ENCODE data around the gene OSGEP.
A peak's percentile ranks its signal among the peaks of the same experiment; 100 is the strongest.

The OSGEP gene

DNA sequence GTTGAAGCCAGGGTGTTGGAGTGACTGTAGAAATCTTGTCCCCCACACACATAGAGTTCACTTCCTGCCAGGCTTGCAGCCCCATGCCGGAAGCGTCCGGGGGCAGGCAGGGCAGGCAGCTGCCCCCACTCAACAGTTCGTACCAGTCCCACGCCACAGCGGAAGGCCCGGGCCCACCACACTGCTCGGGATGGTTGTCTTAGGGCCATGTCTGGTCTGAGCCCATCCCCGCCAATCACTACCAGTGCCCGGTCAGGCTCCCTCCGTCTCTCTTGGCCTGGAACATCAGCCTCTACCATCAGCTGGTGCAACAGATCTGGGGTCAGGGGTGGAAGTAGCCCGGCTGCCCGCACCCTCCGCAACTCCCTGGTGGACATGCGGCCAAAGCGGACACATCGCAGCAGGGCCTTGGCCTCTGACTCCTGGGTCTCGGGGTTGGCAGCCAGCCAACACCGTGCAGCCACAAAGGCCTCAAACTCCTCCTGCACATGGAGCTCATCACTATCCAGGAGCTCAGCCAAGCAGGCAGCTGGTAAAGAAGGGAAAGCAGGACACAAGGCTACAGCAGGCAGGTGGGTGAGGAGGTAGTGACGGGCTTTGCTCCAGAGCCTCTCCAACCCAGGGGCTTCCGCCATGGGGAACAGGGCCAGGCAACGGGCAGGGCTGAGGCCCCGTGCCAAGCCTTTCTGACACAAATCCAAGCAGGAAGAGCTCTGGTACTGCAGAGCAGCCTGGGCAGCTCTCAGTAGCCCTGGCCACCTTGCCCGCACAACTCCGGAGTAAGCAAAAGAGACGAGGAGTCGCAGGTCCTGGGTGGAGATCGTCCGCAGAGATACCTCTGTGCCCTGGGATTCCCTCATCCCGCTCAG lies 24.6 kb downstream of the OSGEP start:
- Mint-ChIP-seq H3K9me3 (no peaks in the 10 kb centered on the region), H3K27me3 (peaks cover 8% of the 10 kb centered on the region), H3K36me3 (peaks cover 2% of the 10 kb centered on the region), H3K27ac (peak overlapping the region; percentile 43), H3K4me3 (no peak overlapping the region), H3K4me1 (peaks cover 36% of the 10 kb centered on the region)
- CTCF ChIA-PET: interaction anchor here (2.2 kb wide), 1 partner anchor 14 kb away, joined by 7 read pairs; no protein-coding TSS in a partner anchor
- no peak for DNase-seq

DNA sequence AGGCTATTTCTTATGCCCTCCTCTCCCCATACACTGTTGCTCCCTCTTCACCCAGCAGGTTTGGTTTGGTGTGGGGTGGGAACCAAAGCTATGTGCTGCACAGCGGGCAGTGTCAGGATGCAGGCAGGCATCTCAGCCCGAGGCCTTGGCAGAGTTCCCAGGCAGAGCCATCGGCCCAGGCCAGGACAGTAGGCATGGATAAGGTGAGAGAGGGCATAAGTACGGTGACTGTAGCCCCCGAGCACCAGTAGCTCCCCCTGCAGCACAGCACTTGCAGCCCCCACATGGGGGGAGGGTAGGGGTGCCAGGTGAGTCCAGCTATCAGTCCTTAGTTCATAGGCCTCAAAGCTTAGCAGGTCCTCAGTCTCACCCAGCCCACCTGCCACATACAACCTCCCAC lies 25.8 kb downstream of the OSGEP start:
- CTCF ChIA-PET: interaction anchor here (2.2 kb wide), 1 partner anchor 13 kb away, joined by 7 read pairs; no protein-coding TSS in a partner anchor
- DNase-seq: no peak
- Mint-ChIP-seq H3K4me3 (no peak overlapping the region), H3K4me1 (peaks cover 36% of the 10 kb centered on the region), H3K27ac (peak overlapping the region; percentile 52), H3K36me3 (peaks cover 2% of the 10 kb centered on the region), H3K9me3 (no peaks in the 10 kb centered on the region), H3K27me3 (peaks cover 8% of the 10 kb centered on the region)

DNA sequence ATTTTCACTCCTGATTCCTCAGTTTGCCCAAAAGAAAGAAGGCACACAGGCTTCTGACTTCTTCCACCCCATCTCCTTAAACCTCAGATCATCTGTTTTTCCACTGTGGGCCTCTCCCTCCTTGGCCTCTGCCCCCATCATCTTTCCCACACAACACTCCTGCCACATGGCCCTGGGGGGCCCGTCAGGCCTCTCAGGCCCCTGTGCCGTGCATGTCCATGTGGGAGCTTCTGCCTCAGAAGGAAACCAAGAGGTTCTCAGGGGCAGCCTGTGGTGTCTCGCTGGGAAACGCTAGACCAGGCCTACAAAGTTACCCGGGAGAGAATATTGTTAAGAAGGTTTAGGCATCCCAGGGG lies 26.6 kb downstream of the OSGEP start:
- CTCF ChIA-PET: interaction anchor here (1.1 kb wide), 1 partner anchor 12 kb away, joined by 4 read pairs; no protein-coding TSS in a partner anchor
- Mint-ChIP-seq H3K27ac (peak overlapping the region; percentile 90), H3K36me3 (peaks cover 2% of the 10 kb centered on the region), H3K4me1 (peaks cover 36% of the 10 kb centered on the region), H3K27me3 (peaks cover 8% of the 10 kb centered on the region), H3K9me3 (no peaks in the 10 kb centered on the region), H3K4me3 (peak overlapping the region; percentile 29)
- no peak for DNase-seq

- Mint-ChIP-seq H3K36me3 (peaks cover 2% of the 10 kb centered on the region), H3K27ac (peak overlapping the region; percentile 90), H3K4me1 (peaks cover 36% of the 10 kb centered on the region), H3K9me3 (no peaks in the 10 kb centered on the region), H3K4me3 (peak overlapping the region; percentile 29), H3K27me3 (peaks cover 4% of the 10 kb centered on the region)
- no peak for DNase-seq
- CTCF ChIA-PET: interaction anchor here (1.1 kb wide), 1 partner anchor 12 kb away, joined by 4 read pairs; no protein-coding TSS in a partner anchor
Measured at GRCh38 chr14:20427231-20428009, 27.2 kb downstream of the OSGEP start.

- H3K4me1 Mint-ChIP-seq: peaks cover 34% of the 10 kb centered on the region
- no peaks in the 10 kb centered on the region for H3K9me3 Mint-ChIP-seq
- CTCF ChIA-PET: interaction anchor here (3.2 kb wide), 1 partner anchor 10 kb away, joined by 20 read pairs; no protein-coding TSS in a partner anchor
- H3K27me3 Mint-ChIP-seq: no peaks in the 10 kb centered on the region
- H3K4me3 Mint-ChIP-seq: no peak overlapping the region
- DNase-seq: no peak
- peaks cover 2% of the 10 kb centered on the region for H3K36me3 Mint-ChIP-seq
- no peak overlapping the region for H3K27ac Mint-ChIP-seq
Measured at GRCh38 chr14:20424851-20425250, 29.8 kb downstream of the OSGEP start.

DNA sequence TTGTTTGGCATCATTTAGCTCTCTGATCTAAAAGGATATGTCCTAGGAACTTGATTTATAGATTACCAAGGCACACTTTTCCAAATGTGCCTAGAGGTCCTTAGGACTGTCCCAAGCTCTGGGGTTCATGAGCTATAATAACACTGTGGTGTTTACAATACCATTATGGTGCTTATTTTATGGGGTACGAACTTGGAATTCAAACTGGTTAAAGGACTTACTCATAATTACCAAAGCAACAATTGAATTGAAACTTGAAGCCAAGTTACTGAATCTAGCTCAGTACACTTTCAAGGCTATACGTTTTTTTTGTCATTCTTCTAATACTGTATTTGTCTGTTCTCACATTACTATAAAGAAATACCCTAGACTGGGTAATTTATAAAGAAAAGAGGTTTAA lies 31.7 kb downstream of the OSGEP start:
- H3K9me3 Mint-ChIP-seq: no peaks in the 10 kb centered on the region
- H3K36me3 Mint-ChIP-seq: no peaks in the 10 kb centered on the region
- DNase-seq: no peak
- no peak overlapping the region for H3K27ac Mint-ChIP-seq
- CTCF ChIA-PET: interaction anchor here (0.7 to 1.1 kb wide), 2 partner anchors 9 to 187 kb away, joined by 3 to 6 read pairs; no protein-coding TSS in a partner anchor
- H3K4me3 Mint-ChIP-seq: no peak overlapping the region
- no peaks in the 10 kb centered on the region for H3K27me3 Mint-ChIP-seq
- peaks cover 15% of the 10 kb centered on the region for H3K4me1 Mint-ChIP-seq

DNA sequence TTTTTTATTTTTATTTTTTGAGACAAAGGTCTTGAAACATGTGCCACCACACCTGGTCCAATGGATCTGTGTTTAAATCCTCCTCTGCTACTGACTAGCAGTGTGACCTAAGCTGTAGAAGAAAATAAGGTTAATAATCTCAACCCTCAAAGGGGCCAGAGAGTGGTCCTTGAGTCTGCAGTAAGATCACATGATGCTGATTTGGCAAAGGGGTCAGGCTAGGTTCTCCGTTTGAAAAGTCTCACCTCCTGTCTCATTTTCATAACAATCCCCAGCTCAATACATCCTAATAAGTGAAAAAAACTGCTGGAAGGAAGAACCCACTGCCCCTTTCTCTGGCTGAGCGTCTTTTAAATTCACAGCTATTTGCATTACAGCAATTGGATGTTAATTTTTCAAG lies 33.3 kb downstream of the OSGEP start:
- H3K36me3 Mint-ChIP-seq: no peaks in the 10 kb centered on the region
- H3K4me3 Mint-ChIP-seq: no peak overlapping the region
- peaks cover 6% of the 10 kb centered on the region for H3K4me1 Mint-ChIP-seq
- no peaks in the 10 kb centered on the region for H3K27me3 Mint-ChIP-seq
- CTCF ChIA-PET: no interaction called here
- no peak overlapping the region for H3K27ac Mint-ChIP-seq
- H3K9me3 Mint-ChIP-seq: no peaks in the 10 kb centered on the region
- DNase-seq: no peak

GRCh38 chr14:20419419-20419818 lies 35.2 kb downstream of the OSGEP start:
- Mint-ChIP-seq H3K27me3 (no peaks in the 10 kb centered on the region), H3K27ac (no peak overlapping the region), H3K4me3 (no peak overlapping the region), H3K4me1 (peaks cover 14% of the 10 kb centered on the region), H3K36me3 (no peaks in the 10 kb centered on the region), H3K9me3 (no peaks in the 10 kb centered on the region)
- CTCF ChIA-PET: no interaction called here
- DNase-seq: no peak

- CTCF ChIA-PET: no interaction called here
- Mint-ChIP-seq H3K9me3 (no peaks in the 10 kb centered on the region), H3K36me3 (peaks cover 1% of the 10 kb centered on the region), H3K27ac (no peak overlapping the region), H3K4me1 (peaks cover 22% of the 10 kb centered on the region), H3K4me3 (no peak overlapping the region), H3K27me3 (no peaks in the 10 kb centered on the region)
- DNase-seq: no peak
Measured at GRCh38 chr14:20418501-20418909, 36.1 kb downstream of the OSGEP start.

DNA sequence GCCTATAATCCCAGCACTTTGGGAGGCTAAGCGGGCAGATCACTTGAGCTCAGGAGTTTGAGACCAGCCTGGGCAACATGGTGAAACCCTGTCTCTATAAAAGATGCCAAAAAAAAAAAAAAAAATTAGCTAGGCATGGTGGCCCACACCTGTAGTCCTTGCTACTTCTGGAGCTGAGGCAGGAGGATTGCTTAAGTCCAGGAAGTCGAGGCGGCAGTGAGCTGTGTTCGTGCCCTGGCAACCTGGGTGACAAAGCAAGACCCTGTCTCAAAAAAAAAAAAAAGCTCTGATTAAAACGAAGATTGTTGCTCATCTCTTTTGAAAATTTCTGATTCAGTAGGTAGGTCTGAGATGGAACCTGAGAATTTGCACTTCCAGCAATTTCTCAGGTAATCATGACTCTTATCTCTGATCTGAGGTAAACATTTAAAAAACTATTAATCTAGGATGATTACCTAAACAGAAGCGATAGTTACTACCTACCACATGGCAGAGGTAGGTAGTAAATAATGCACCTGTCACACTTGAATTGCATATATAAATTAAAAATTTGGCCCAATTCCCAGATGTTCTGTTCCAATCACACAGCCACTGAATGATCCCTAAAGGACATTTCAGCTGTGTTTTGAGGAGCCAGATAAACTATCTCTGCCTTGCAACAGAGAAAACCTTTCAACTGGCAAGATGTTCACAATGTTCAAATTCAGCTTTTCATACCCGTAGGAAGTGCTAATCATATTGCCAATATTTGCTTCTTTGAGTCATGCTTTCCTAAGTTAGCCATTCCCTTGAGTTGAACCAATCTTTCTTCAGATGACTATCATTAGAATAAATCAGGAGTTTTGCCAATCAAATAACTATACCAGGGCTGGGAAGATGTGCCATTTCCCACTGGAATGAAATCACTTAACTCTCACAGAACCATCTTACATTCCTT lies 37.1 kb downstream of the OSGEP start:
- no peak for DNase-seq
- Mint-ChIP-seq H3K36me3 (peaks cover 1% of the 10 kb centered on the region), H3K27ac (no peak overlapping the region), H3K4me3 (no peak overlapping the region), H3K9me3 (no peaks in the 10 kb centered on the region), H3K27me3 (no peaks in the 10 kb centered on the region), H3K4me1 (peaks cover 27% of the 10 kb centered on the region)
- CTCF ChIA-PET: interaction anchor here (0.6 to 1.5 kb wide), 2 partner anchors 90 to 449 kb away, joined by 3 to 4 read pairs; no protein-coding TSS in a partner anchor

DNA sequence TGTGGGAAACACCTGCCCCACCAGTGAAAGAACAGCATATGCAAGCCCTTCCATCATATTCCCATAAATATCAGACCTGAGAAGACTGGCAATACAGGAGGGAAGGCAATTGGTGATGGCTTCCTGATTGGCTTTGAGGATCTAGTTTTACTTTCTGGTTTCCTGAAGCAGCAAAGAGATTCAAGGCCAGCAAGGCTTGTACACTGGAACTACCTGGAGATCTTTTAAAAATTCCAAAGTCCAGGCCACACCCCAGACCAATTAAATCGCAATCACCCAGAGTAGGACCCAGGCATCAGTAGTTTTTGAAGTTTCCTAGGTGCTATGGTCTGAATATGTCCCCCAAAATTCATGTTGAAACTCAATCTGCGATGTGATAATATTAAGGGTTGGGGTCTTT lies 38.4 kb downstream of the OSGEP start:
- Mint-ChIP-seq H3K4me3 (no peak overlapping the region), H3K4me1 (peaks cover 37% of the 10 kb centered on the region), H3K9me3 (no peaks in the 10 kb centered on the region), H3K27ac (no peak overlapping the region), H3K36me3 (peaks cover 2% of the 10 kb centered on the region), H3K27me3 (no peaks in the 10 kb centered on the region)
- CTCF ChIA-PET: interaction anchor here (0.7 to 3.0 kb wide), 29 partner anchors 9 to 313 kb away, joined by 3 to 47 read pairs (median 5); partner anchors contain the start of genes APEX1, OSGEP, PARP2 and PIP4P1
- DNase-seq: no peak

GRCh38 chr14:20415782-20416206 lies 38.8 kb downstream of the OSGEP start:
- peaks cover 40% of the 10 kb centered on the region for H3K4me1 Mint-ChIP-seq
- H3K36me3 Mint-ChIP-seq: peaks cover 4% of the 10 kb centered on the region
- CTCF ChIA-PET: interaction anchor here (0.7 to 3.0 kb wide), 31 partner anchors 9 to 313 kb away, joined by 3 to 47 read pairs (median 5); partner anchors contain the start of genes APEX1, OSGEP, PARP2 and PIP4P1

GRCh38 chr14:20413744-20414082 lies 40.9 kb downstream of the OSGEP start:
- Mint-ChIP-seq H3K9me3 (no peaks in the 10 kb centered on the region), H3K36me3 (peaks cover 4% of the 10 kb centered on the region), H3K4me3 (peak overlapping the region; percentile 94), H3K27me3 (no peaks in the 10 kb centered on the region), H3K4me1 (peaks cover 46% of the 10 kb centered on the region), H3K27ac (peak overlapping the region; percentile 90)
- CTCF ChIA-PET: interaction anchor here (0.9 to 3.0 kb wide), 9 partner anchors 9 to 194 kb away, joined by 4 to 47 read pairs (median 7); partner anchors contain the start of genes APEX1 and OSGEP
- DNase-seq: peak; percentile 46

More at GRCh38 chr14:20415782-20416206, 38.8 kb downstream of the OSGEP start:
- Mint-ChIP-seq H3K9me3 (no peaks in the 10 kb centered on the region), H3K27me3 (no peaks in the 10 kb centered on the region), H3K27ac (no peak overlapping the region), H3K4me3 (no peak overlapping the region)
- peak; percentile 52 for DNase-seq

Data from activated naive CD4-positive, alpha-beta T cell treated with anti-CD3 and anti-CD28 coated beads, Interleukin-2, amount 10 ng/mL, durations not matched to agents 7 days and 5 days (primary cell).